PFSK-1 (cell line): ENCODE measurements around the gene JAK1.

Experiments
- FOXP2 ChIP-seq: optimal IDR thresholded peaks from 2 replicates; pipeline ENCODE3; 2011; ENCODE audit warnings: borderline replicate concordance, control low read depth, inconsistent platforms; ENCODE audit not compliant: insufficient read depth; ENCODE audit errors: extremely low read length, extremely low read depth
- POLR2AphosphoS5 ChIP-seq: IDR thresholded peaks from 2 replicates; pipeline ENCODE4 v1.6.1; 2012; ENCODE audit warnings: low read depth, mild to moderate bottlenecking, control low read depth, low read length, moderate library complexity
- REST ChIP-seq, 2 experiments: IDR thresholded peaks; 2 replicates each; pipeline versions ENCODE4 v1.6.1 to v1.8.0; 2011 to 2012; ENCODE audit warnings: low read depth in 2 of 2, low read length in 2 of 2, control low read depth in 1 of 2, inconsistent platforms in 1 of 2, mild to moderate bottlenecking in 1 of 2, moderate library complexity in 1 of 2; ENCODE audit not compliant: insufficient read depth in 1 of 2
- SIN3A ChIP-seq: IDR thresholded peaks from 2 replicates; pipeline ENCODE4 v1.6.1; 2012; ENCODE audit warnings: mild to moderate bottlenecking, low read length, moderate library complexity, borderline replicate concordance; ENCODE audit not compliant: insufficient read depth
- TAF1 ChIP-seq: IDR thresholded peaks from 2 replicates; pipeline ENCODE4 v1.6.1; 2012; ENCODE audit warnings: low read length, control low read depth, borderline replicate concordance; ENCODE audit not compliant: insufficient read depth

Gene JAK1

GRCh38 chr1:64866689-64867088 lies 99.7 kb downstream of the JAK1 start:
- no peak for TF ChIP-seq FOXP2
- no peak for TF ChIP-seq TAF1
- TF ChIP-seq SIN3A, result no peak
- TF ChIP-seq POLR2AphosphoS5, result no peak
- no peak for TF ChIP-seq REST (IDR thresholded peaks at IDR 0.05; ENCODE audit: insufficient read depth in 1 of 2, low read depth in 2 of 2, low read length in 2 of 2)

DNA sequence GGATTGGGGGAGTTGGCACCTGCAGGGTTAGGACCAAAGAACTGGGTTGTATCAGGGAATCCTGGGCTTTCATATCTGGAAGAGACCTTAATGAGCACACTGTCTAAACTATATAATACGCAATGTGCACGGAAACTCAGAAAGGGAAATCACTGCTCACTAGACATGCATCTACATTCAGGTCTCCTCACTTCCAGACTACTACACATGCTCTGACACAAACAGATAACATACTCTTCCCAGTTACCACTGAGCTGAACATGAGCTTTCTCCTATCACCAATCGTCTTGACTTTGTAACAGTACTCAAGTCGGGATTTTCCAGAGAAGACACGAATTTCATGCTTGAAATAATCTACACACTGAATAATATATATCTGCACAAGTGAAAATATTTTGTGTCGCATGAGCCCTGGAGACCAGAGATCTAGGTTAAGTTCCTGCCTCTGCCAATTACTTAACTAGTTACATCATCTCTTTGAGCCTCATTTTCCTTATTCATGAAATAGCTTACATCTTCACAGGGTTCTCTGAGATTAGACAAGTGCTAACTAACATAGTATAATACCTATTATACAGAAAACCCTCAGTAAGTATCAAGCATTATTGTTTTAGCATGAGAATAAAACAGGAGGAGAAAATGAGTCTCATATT lies 101.1 kb downstream of the JAK1 start:
- TF ChIP-seq TAF1 (no peak), REST (IDR thresholded peaks at IDR 0.05; ENCODE audit: insufficient read depth in 1 of 2, low read depth in 2 of 2, low read length in 2 of 2) (no peak), FOXP2 (no peak), SIN3A (no peak), POLR2AphosphoS5 (no peak)

GRCh38 chr1:64864018-64864940 lies 102.1 kb downstream of the JAK1 start:
- TF ChIP-seq TAF1 (no peak), POLR2AphosphoS5 (no peak), FOXP2 (peak; percentile 37), REST (IDR thresholded peaks at IDR 0.05; ENCODE audit: insufficient read depth in 1 of 2, low read depth in 2 of 2, low read length in 2 of 2) (peak in 1 of 2 experiments; percentile 61; a peak in 1 of 4 replicates), SIN3A (0 out of 2 replicates have a peak, but pooled peaks have one; percentile 15)

DNA sequence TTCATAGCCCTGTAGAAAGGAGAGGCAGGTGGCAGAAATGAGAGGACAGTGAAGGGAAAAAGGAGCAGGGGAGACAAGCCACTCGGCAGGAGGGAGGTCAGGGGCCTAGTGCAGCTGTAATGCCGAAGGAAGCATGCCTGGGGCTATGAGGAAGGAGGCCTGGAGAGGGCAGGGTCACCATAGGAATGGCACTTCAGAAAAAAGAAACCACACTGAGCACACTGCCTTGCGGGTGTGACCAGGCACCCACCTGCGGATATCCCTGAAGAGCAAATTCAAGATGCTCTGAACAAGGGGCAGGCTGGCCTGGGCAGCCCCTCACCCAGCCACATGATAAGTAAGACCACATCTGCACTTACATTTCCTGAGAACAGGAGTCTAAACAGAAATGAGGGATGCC lies 104.7 kb downstream of the JAK1 start:
- TF ChIP-seq TAF1, result no peak
- no peak for TF ChIP-seq FOXP2
- no peak for TF ChIP-seq REST (IDR thresholded peaks at IDR 0.05; ENCODE audit: insufficient read depth in 1 of 2, low read depth in 2 of 2, low read length in 2 of 2)
- TF ChIP-seq SIN3A, result no peak
- TF ChIP-seq POLR2AphosphoS5, result no peak
